LNCAP (cell line): ENCODE measurements around the gene ORM2.

Experiments used
- TF ChIP-seq, protein P1 (sequence below): fragments of 450-650 bp; IDR thresholded peaks from 2 replicates; pipeline ENCODE4 v1.5.1; 2017; ENCODE audit warnings: mild to moderate bottlenecking

The ORM2 gene

DNA sequence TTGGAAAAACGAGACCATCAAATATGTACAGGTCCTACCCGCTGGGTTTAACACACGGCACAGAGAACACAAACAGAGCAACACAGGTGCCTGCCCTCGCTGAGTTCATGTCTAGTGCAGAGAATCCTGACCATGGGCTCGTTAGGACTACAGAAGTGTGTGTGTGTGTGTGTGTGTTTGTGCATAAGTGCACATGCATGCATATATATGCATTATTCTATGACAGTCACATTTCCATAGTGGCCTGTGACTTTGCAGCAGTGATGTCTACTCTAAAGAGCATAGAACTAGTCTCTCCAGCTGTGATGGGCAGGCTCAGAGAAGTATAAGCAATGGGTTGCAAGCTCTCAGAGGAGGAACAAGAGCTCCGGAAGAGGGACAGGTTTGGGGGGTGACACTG, 27.7 kb downstream of the ORM2 start:
- TF ChIP-seq, protein P1, sequence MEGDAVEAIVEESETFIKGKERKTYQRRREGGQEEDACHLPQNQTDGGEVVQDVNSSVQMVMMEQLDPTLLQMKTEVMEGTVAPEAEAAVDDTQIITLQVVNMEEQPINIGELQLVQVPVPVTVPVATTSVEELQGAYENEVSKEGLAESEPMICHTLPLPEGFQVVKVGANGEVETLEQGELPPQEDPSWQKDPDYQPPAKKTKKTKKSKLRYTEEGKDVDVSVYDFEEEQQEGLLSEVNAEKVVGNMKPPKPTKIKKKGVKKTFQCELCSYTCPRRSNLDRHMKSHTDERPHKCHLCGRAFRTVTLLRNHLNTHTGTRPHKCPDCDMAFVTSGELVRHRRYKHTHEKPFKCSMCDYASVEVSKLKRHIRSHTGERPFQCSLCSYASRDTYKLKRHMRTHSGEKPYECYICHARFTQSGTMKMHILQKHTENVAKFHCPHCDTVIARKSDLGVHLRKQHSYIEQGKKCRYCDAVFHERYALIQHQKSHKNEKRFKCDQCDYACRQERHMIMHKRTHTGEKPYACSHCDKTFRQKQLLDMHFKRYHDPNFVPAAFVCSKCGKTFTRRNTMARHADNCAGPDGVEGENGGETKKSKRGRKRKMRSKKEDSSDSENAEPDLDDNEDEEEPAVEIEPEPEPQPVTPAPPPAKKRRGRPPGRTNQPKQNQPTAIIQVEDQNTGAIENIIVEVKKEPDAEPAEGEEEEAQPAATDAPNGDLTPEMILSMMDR, result no peak

- TF ChIP-seq, protein P1, result no peak
Measured at GRCh38 chr9:114357911-114358328, 28.3 kb downstream of the ORM2 start.

DNA sequence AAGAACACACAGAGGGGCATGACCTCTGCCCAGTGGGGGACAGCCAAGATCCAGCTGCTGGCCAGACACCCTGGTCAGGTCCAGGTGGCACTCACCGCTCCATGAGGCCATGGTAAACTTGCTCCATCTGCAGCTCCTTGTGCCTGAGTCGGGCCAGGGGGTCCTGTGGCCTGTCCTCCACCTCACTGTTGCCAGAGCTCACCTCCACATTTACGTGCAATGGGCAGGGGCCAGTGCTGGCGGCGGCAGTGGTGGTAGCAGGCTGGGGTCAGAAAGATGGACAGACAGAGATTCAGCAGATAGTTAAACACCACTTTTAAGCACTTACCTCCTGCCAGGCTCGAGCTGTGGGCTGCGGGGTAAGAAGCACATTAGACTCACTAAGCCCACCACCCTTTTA, 30.1 kb downstream of the ORM2 start:
- TF ChIP-seq, protein P1, result no peak

- TF ChIP-seq, protein P1, result no peak
Measured at GRCh38 chr9:114361542-114361941, 31.9 kb downstream of the ORM2 start.

DNA sequence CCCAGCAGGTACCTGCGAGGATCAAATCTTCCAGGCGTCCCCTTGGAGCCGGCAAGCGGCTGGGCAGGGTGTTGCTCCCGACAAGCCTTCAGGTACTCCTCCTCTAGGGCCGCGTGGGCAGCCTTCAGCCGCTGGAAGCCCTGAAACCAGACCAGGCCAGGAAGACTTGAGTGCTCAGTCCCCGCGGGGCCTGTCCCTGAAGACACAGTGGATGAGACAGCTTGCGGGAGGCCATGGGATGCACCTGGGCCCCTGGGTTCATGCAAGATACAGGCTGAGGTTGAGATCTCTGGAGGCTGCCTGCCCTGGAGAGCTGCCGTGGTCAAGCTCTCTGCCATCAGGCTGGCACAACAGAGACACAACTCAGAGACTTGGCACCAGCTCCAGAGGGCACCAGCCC, 32.7 kb downstream of the ORM2 start:
- TF ChIP-seq, protein P1, result no peak

- TF ChIP-seq, protein P1, result no peak
Measured at GRCh38 chr9:114363424-114363823, 33.8 kb downstream of the ORM2 start.

GRCh38 chr9:114364134-114365041, 34.7 kb downstream of the ORM2 start:
- TF ChIP-seq, protein P1, result no peak
